ENCODE measurements around the gene HSPA9.

The HSPA9 gene

DNA sequence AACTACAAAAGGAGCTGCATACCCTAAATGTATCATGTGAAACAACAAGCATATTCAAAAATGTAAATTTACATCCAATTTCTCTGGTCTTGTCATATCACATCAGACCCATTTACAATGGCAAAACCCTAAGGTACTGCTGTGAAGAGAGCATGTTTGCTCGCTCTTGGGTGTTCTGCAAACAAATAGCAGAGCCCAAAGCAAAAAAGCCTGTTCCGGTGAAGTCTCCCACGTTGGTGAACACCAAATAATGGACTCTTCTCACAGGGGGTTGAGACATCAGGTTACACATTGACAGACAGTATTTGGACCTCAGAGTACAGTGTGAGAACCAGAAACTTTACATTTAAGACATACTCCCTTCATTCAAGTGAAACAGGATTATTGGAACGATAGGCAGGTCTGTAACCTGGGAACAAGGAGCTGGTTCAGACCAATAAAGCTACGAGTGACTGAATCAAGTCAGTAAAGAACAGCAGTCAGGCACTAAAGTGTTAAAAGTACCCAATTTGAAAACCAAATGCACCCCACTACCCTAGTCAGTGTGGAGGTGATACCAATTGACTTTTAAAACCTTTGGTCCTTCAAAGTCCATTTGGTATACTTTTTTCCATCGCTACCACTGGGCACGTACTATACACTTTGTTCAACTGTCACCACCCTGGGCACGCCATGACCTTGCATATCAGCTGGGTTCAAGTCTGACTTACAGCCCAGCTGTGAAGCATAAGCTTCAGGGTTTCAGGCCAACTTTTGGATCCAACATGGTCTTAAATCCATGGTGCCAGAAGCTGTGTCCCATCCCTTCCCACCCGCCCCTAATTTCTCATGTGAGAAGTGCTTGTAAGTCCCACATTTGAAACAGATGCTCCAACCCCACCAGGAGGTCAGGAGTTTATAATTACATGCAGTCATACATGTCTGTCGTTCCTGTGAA is 68.6 kb downstream of the HSPA9 start:
- no peak for DNase-seq (ENCODE audit: low spot score)
- TF ChIP-seq, protein P1, sequence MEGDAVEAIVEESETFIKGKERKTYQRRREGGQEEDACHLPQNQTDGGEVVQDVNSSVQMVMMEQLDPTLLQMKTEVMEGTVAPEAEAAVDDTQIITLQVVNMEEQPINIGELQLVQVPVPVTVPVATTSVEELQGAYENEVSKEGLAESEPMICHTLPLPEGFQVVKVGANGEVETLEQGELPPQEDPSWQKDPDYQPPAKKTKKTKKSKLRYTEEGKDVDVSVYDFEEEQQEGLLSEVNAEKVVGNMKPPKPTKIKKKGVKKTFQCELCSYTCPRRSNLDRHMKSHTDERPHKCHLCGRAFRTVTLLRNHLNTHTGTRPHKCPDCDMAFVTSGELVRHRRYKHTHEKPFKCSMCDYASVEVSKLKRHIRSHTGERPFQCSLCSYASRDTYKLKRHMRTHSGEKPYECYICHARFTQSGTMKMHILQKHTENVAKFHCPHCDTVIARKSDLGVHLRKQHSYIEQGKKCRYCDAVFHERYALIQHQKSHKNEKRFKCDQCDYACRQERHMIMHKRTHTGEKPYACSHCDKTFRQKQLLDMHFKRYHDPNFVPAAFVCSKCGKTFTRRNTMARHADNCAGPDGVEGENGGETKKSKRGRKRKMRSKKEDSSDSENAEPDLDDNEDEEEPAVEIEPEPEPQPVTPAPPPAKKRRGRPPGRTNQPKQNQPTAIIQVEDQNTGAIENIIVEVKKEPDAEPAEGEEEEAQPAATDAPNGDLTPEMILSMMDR (IDR thresholded peaks at IDR 0.05; ENCODE audit: extremely low read depth, missing control alignments), result no peak

DNA sequence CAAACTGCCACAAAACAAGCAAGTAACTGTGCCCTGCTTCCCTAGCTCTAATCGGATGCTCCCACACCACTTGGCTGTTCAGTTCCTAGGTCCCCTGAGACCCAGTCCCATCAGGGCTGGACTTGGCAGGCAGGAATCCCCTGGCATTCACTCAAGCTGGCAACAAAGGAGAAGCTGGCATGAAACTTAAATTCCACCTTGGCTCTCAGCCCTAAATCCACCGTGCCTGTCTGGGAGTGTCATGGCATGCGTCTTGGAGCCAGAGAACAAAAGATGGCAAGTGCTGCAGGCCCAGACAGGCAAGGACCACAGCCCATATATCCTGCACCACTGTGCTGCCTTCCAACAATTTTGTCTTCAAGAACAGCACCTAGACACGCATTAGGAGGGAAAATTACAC is 70.4 kb downstream of the HSPA9 start:
- TF ChIP-seq, protein P1 (IDR thresholded peaks at IDR 0.05; ENCODE audit: extremely low read depth, missing control alignments), result no peak
- no peak for DNase-seq (ENCODE audit: low spot score)

Data from GM20000 (cell line).